CD4-positive, alpha-beta T cell treated with Interferon gamma for 1 hour (primary cell): Measurements from ENCODE around the gene FLT4.
"Not testable (repeated sequence)": the region's sequence is repeated elsewhere in the genome, so short reads cannot be mapped to it uniquely, and the experiment has no call there.

Experiments
- DNase-seq: peaks from one replicate; pipeline ENCODE4 v3.0.0-alpha.2; 2020

FLT4 gene

GRCh38 chr5:180669661-180670060 is 20.3 kb upstream of the FLT4 start:
- DNase-seq, result no peak

- no peak for DNase-seq
Measured at GRCh38 chr5:180668835-180669596, 19.6 kb upstream of the FLT4 start.

- no peak for DNase-seq
Measured at GRCh38 chr5:180666812-180667211, 17.4 kb upstream of the FLT4 start.

GRCh38 chr5:180665682-180666404 is 16.4 kb upstream of the FLT4 start:
- no peak for DNase-seq

GRCh38 chr5:180658774-180659564 is 9.6 kb upstream of the FLT4 start:
- DNase-seq, result no peak

- not testable (repeated sequence) for DNase-seq
Measured at GRCh38 chr5:180655243-180655642, 5.8 kb upstream of the FLT4 start.

GRCh38 chr5:180652771-180653170 is 3.4 kb upstream of the FLT4 start:
- no peak for DNase-seq

GRCh38 chr5:180652346-180652745 is 2.9 kb upstream of the FLT4 start:
- no peak for DNase-seq

GRCh38 chr5:180648658-180649296 is 623 bp downstream of the FLT4 start:
- DNase-seq, result no peak

GRCh38 chr5:180647941-180648500 is 1.4 kb downstream of the FLT4 start:
- DNase-seq, result no peak

GRCh38 chr5:180647465-180647864 is 1.9 kb downstream of the FLT4 start:
- DNase-seq, result no peak

- DNase-seq, result no peak
Measured at GRCh38 chr5:180646963-180647305, 2.5 kb downstream of the FLT4 start.

- no peak for DNase-seq
Measured at GRCh38 chr5:180646289-180646962, 3.0 kb downstream of the FLT4 start.

GRCh38 chr5:180645274-180646204 is 3.9 kb downstream of the FLT4 start:
- DNase-seq, result no peak

- DNase-seq, result no peak
Measured at GRCh38 chr5:180644825-180645273, 4.6 kb downstream of the FLT4 start.

GRCh38 chr5:180644129-180644824 is 5.1 kb downstream of the FLT4 start:
- DNase-seq, result no peak

- no peak for DNase-seq
Measured at GRCh38 chr5:180643191-180643851, 6.1 kb downstream of the FLT4 start.

GRCh38 chr5:180642779-180643178 is 6.6 kb downstream of the FLT4 start:
- DNase-seq, result no peak

- DNase-seq, result no peak
Measured at GRCh38 chr5:180642181-180642775, 7.1 kb downstream of the FLT4 start.

- no peak for DNase-seq
Measured at GRCh38 chr5:180641566-180641900, 7.9 kb downstream of the FLT4 start.
